GM19455 (cell line): ENCODE data around the gene PLXNA2.

Experiments used
- ATAC-seq: cut with Tn5 transposase; IDR thresholded peaks from one replicate; pipeline ENCODE4 v1.9.1; 2021; ENCODE audit not compliant: unreplicated experiment

The PLXNA2 gene

GRCh38 chr1:208031932-208032320 lies 212.3 kb downstream of the PLXNA2 start:
- ATAC-seq, result no peak

GRCh38 chr1:208031316-208031931 lies 212.8 kb downstream of the PLXNA2 start:
- no peak for ATAC-seq

GRCh38 chr1:208030288-208031091 lies 213.7 kb downstream of the PLXNA2 start:
- no peak for ATAC-seq

GRCh38 chr1:208029381-208030287 lies 214.6 kb downstream of the PLXNA2 start:
- no peak for ATAC-seq

GRCh38 chr1:208028526-208028925 lies 215.7 kb downstream of the PLXNA2 start:
- ATAC-seq, result no peak

- ATAC-seq, result no peak
Observed at GRCh38 chr1:208027861-208028260, 216.3 kb downstream of the PLXNA2 start.

- ATAC-seq, result no peak
Observed at GRCh38 chr1:208026880-208027438, 217.2 kb downstream of the PLXNA2 start.

GRCh38 chr1:208025031-208025430 lies 219.2 kb downstream of the PLXNA2 start:
- no peak for ATAC-seq

GRCh38 chr1:208024406-208024805 lies 219.8 kb downstream of the PLXNA2 start:
- no peak for ATAC-seq

GRCh38 chr1:208019257-208019656 lies 224.9 kb downstream of the PLXNA2 start:
- ATAC-seq, result no peak

GRCh38 chr1:208015255-208015654 lies 228.9 kb downstream of the PLXNA2 start:
- no peak for ATAC-seq

- ATAC-seq, result no peak
Observed at GRCh38 chr1:208013210-208013609, 231.0 kb downstream of the PLXNA2 start.

GRCh38 chr1:208012721-208013120 lies 231.5 kb downstream of the PLXNA2 start:
- no peak for ATAC-seq

- ATAC-seq, result no peak
Observed at GRCh38 chr1:208010487-208011071, 233.6 kb downstream of the PLXNA2 start.

- no peak for ATAC-seq
Observed at GRCh38 chr1:208009706-208010444, 234.3 kb downstream of the PLXNA2 start.

- ATAC-seq, result no peak
Observed at GRCh38 chr1:208009303-208009702, 234.9 kb downstream of the PLXNA2 start.

- no peak for ATAC-seq
Observed at GRCh38 chr1:208008534-208008933, 235.7 kb downstream of the PLXNA2 start.

- no peak for ATAC-seq
Observed at GRCh38 chr1:208007938-208008342, 236.2 kb downstream of the PLXNA2 start.

- no peak for ATAC-seq
Observed at GRCh38 chr1:208007319-208007937, 236.8 kb downstream of the PLXNA2 start.
